K562 (cell line): Measurements from ENCODE around the gene MC2R. TPM values are rescaled to one million over a fixed set of nuclear protein-coding genes. Genes with fewer than 3 reads are reported as not detected.

Experiments used
- ATAC-seq: fragments of 200-7000 bp; cut with Tn5 transposase; 3 replicates; pipeline ENCODE4 v1.9.1; 2020; ENCODE audit warnings: moderate library complexity
- BruUV-seq: library from RNA; stranded (reverse); fragments of 400-500 nt; replicated peaks from 2 replicates; lab custom pipeline; 2021; lab: Mats Ljungman, UMichigan
- CTCF ChIA-PET: fragments of 300-600 bp; formaldehyde crosslinking; extraction: SDS; loops from one replicate; lab custom pipeline; 2021; ENCODE audit warnings: low intra/inter-chr PET ratio; lab: Yijun Ruan, JAX
- POLR2A ChIA-PET: fragments of 300-600, 350-650 bp; sonication (Branson Sonifier 250); formaldehyde crosslinking; extraction: SDS; loops from one replicate; lab custom pipeline; 2021; ENCODE audit warnings: antibody characterized with exemption, inconsistent platforms; lab: Yijun Ruan, JAX
- DNase-seq, 4 experiments: peaks; one replicate each; pipeline versions ENCODE4 v3.0.0 to v3.0.0-alpha.2; 2011 to 2018; ENCODE audit warnings: low spot score in 3 of 4, mixed read lengths in 3 of 4; ENCODE audit errors: extremely low read depth in 1 of 4
- FAIRE-seq: peaks from 2 replicates; lab custom pipeline; 2011; peaks lifted over from hg19 to GRCh38; lab: Jason Lieb, UNC
- H2AFZ ChIP-seq: 2 replicates; pipeline ENCODE4 v1.6.0; 2011; ENCODE audit warnings: low read depth, low read length, control low read depth, inconsistent platforms
- H3K27ac ChIP-seq: fragments of 200-600 bp; 3 replicates; pipeline ENCODE4 v1.8.0; 2011; ENCODE audit warnings: low read depth, mild to moderate bottlenecking, control low read depth, inconsistent platforms, low read length, moderate library complexity, mixed read lengths; ENCODE audit errors: extremely low read depth
- H3K27me3 ChIP-seq, 2 experiments: fragments of 300-600 bp in 1 of 2; 2 replicates in 1 of 2; 3 replicates in 1 of 2; pipeline versions ENCODE4 v1.6.0 to v1.8.0; 2011; ENCODE audit warnings: inconsistent platforms in 2 of 2, low read length in 2 of 2, mild to moderate bottlenecking in 1 of 2, mixed read lengths in 1 of 2, moderate library complexity in 1 of 2; ENCODE audit not compliant: control insufficient read depth in 2 of 2, insufficient read depth in 2 of 2
- H3K36me3 ChIP-seq: fragments of 300-600 bp; 3 replicates; pipeline ENCODE4 v1.8.0; 2011; ENCODE audit warnings: mild to moderate bottlenecking, low read length, inconsistent platforms; ENCODE audit not compliant: control insufficient read depth, insufficient read depth
- H3K4me1 ChIP-seq, 2 experiments: fragments of 200-600 bp in 1 of 2; replicated peaks in 1 of 2; 2 replicates in 1 of 2; 3 replicates in 1 of 2; pipeline versions ENCODE4 v1.5.1 to v1.8.0; 2011; ENCODE audit warnings: inconsistent platforms in 2 of 2, low read length in 2 of 2, mild to moderate bottlenecking in 1 of 2, mixed read lengths in 1 of 2, moderate library complexity in 1 of 2; ENCODE audit not compliant: control insufficient read depth in 2 of 2, insufficient read depth in 2 of 2
- H3K4me2 ChIP-seq: 2 replicates; pipeline ENCODE4 v1.6.1; 2011; ENCODE audit warnings: low read length, control low read depth, inconsistent platforms, mixed read lengths; ENCODE audit not compliant: insufficient read depth
- H3K4me3 ChIP-seq: fragments of 200-600 bp; sonication (generic), shearing (Covaris generic); 2 replicates; pipeline ENCODE4 v1.5.1; 2016; ENCODE audit warnings: control low read depth, inconsistent platforms
- H3K79me2 ChIP-seq: fragments of 200-600 bp; 3 replicates; pipeline ENCODE4 v1.8.0; 2011; ENCODE audit warnings: low read length, inconsistent platforms; ENCODE audit not compliant: control insufficient read depth, insufficient read depth
- H3K9ac ChIP-seq, 2 experiments: 2 replicates each; pipeline versions ENCODE4 v1.6.0 to v1.6.1; 2011; ENCODE audit warnings: low read depth in 2 of 2, low read length in 2 of 2, control low read depth in 1 of 2, inconsistent platforms in 1 of 2, mild to moderate bottlenecking in 1 of 2, mixed read lengths in 1 of 2; ENCODE audit not compliant: insufficient read depth in 1 of 2
- H3K9me1 ChIP-seq: one replicate; pipeline ENCODE4 v1.6.0; 2011; ENCODE audit warnings: inconsistent platforms, mild to moderate bottlenecking, low read length, moderate library complexity; ENCODE audit not compliant: control insufficient read depth, insufficient read depth
- H3K9me3 ChIP-seq: replicated peaks from 2 replicates; pipeline ENCODE4 v1.5.1; 2011; ENCODE audit warnings: low read depth, low read length, inconsistent platforms; ENCODE audit not compliant: control insufficient read depth, insufficient read depth
- H4K20me1 ChIP-seq: replicated peaks from 2 replicates; pipeline ENCODE4 v1.6.1; 2011; ENCODE audit warnings: low read length, inconsistent platforms, mixed read lengths; ENCODE audit not compliant: control insufficient read depth, insufficient read depth
- BHLHE40 ChIP-seq: IDR thresholded peaks from 2 replicates; pipeline ENCODE4 v1.6.1; 2011; ENCODE audit warnings: low read length, improper control_type of control experiment
- GABPA ChIP-seq: fragments of 200-800 bp; sonication (Bioruptor generic); conservative IDR thresholded peaks from 2 replicates; pipeline ENCODE4 v1.6.1; 2016; ENCODE audit warnings: low read depth, missing genetic modification characterization, missing compliant biosample characterization
- GTF2A2 ChIP-seq: IDR thresholded peaks from 2 replicates; pipeline ENCODE4 v1.6.1; 2016; ENCODE audit warnings: mild to moderate bottlenecking, missing genetic modification characterization, missing compliant biosample characterization
- HDAC2 ChIP-seq: fragments of 450-650 bp; IDR thresholded peaks from 2 replicates; pipeline ENCODE4 v1.6.1; 2016; ENCODE audit warnings: mild to moderate bottlenecking
- HMG20B ChIP-seq: fragments of 250-450 bp; sonication (Bioruptor Pico); IDR thresholded peaks from 2 replicates; pipeline ENCODE4 v1.5.0; 2021; ENCODE audit warnings: mild to moderate bottlenecking
- HOXB6 ChIP-seq: fragments of 250-450 bp; sonication (Bioruptor Pico); IDR thresholded peaks from 2 replicates; pipeline ENCODE4 v1.5.1; 2022; ENCODE audit warnings: mild to moderate bottlenecking, borderline replicate concordance
- NFIC ChIP-seq: fragments of 450-650 bp; IDR thresholded peaks from 2 replicates; pipeline ENCODE4 v1.6.1; 2017; ENCODE audit warnings: mild to moderate bottlenecking, inconsistent platforms
- POU5F1 ChIP-seq: fragments of 150-350 bp; IDR thresholded peaks from 2 replicates; pipeline ENCODE4 v1.6.1; 2014; ENCODE audit warnings: borderline replicate concordance, low read length, low read depth, mild to moderate bottlenecking; ENCODE audit not compliant: partially characterized antibody
- SRSF1 ChIP-seq: fragments of 200-400 bp; formaldehyde crosslinking; IDR thresholded peaks from 2 replicates; pipeline ENCODE4 v1.6.1; 2017; ENCODE audit warnings: mild to moderate bottlenecking, low read depth, low read length, moderate library complexity
- ZNF695 ChIP-seq: fragments of 450-650 bp; formaldehyde crosslinking; IDR thresholded peaks from 2 replicates; pipeline ENCODE4 v1.4.0; 2020; ENCODE audit warnings: mild to moderate bottlenecking, moderate library complexity
- WGBS: fragments of 100-300 bp; shearing (Covaris generic); methylation state at CpG from one replicate; pipeline ENCODE4 v1.1.6; 2016; ENCODE audit warnings: low coverage, mixed read lengths; ENCODE audit not compliant: insufficient coverage; ENCODE audit errors: missing lambda C conversion rate; 5-methylcytosine and 5-hydroxymethylcytosine counted together
- in situ Hi-C: fragments of 300-500 bp; cut with MboI; formaldehyde crosslinking; loops from 4 replicates; pipeline ENCODE4 v1.15.0; 2018; ENCODE audit warnings: inconsistent platforms, mixed read lengths
- intact Hi-C: fragments of 100-400 bp; cut with micrococcal nuclease; formaldehyde crosslinking; loops from 2 replicates; pipeline ENCODE4 v1.14.2; 2022
- polyA plus RNA-seq, 8 experiments: library from polyadenylated mRNA; depleted of rRNA in 4 of 8; stranded (reverse) in 5 of 8; unstranded in 3 of 8; fragments of >200 nt; fragmentation: Nextera tagmentation in 2 of 8; fragmentation: Illumina TruSeq in 1 of 8; extraction: Ambion mirVana in 2 of 8; extraction: Trizol in 1 of 8; gene quantifications; 2 replicates each; pipeline versions ENCODE4 v1.2.1 to v1.2.3, GENCODE V29; 2011 to 2014; ENCODE audit warnings: inconsistent platforms in 1 of 8, missing spikeins in 1 of 8
- total RNA-seq, 7 experiments: library from RNA; depleted of rRNA in 6 of 7; stranded (reverse); fragments of >200 nt in 6 of 7; fragmentation: Illumina TruSeq in 2 of 7; extraction: Trizol in 2 of 7; gene quantifications; 2 replicates each; pipeline versions ENCODE4 v1.2.1 to v1.2.3, GENCODE V29; 2011 to 2021; ENCODE audit warnings: low replicate concordance in 1 of 7
- TF ChIP-seq, protein P1 (sequence below): sonication (generic); formaldehyde crosslinking; IDR thresholded peaks from 2 replicates; pipeline ENCODE4 v1.8.0; 2022; ENCODE audit warnings: mild to moderate bottlenecking, missing genetic modification reagents, borderline replicate concordance
- TF ChIP-seq, protein P2 (sequence below): sonication (generic); formaldehyde crosslinking; IDR thresholded peaks from 2 replicates; pipeline ENCODE4 v1.5.0; 2020; ENCODE audit warnings: missing genetic modification reagents

MC2R gene
- total and polyA plus RNA-seq, 9 of the 15 experiments (the other 6 are each of a cell fraction or from before 2014, with no cell fraction given): not detected

DNA sequence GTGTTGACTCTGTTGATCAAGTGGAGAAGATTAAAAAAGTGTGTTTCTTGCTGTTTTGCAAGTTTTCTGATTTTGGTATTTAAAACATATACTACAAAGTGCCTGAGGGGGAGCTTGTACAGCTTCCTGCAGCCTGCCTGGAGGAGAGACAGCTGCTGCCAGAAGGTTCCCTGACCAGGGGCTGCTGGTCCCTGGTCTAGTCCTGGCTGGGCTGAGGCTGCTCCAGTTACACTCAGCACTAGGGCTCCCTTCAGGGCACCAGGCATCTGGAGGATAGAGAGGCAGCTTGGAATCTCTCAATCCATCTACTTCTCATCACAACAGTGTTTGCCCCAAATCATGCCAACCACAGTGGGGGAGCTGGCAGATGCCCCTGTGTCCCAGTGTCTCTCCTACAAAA is 4.8 kb downstream of the MC2R start:
- Histone ChIP-seq H2AFZ (no peak overlapping the region), H3K36me3 (no peaks in the 10 kb centered on the region), H3K9ac (no peak overlapping the region), H3K4me1 (no peaks in the 10 kb centered on the region), H4K20me1 (no peaks in the 10 kb centered on the region), H3K4me3 (no peak overlapping the region), H3K27me3 (no peaks in the 10 kb centered on the region; a peak in 1 of 5 replicates), H3K9me3 (no peaks in the 10 kb centered on the region), H3K9me1 (no peaks in the 10 kb centered on the region), H3K27ac (no peak overlapping the region), H3K79me2 (no peaks in the 10 kb centered on the region)
- in situ Hi-C loops: no loop called here
- ATAC-seq: no peak
- no peak for FAIRE-seq
- ChIA-PET POLR2A (no interaction called here), CTCF (no interaction called here)
- BruUV-seq: no TSS peak
- no peak for TF ChIP-seq GTF2A2 (tag)
- TF ChIP-seq, all 486 proteins: peak for 0
- intact Hi-C loops: no loop called here
- no peak for DNase-seq
- H3K4me2 ChIP-seq: no peak overlapping the region

DNA sequence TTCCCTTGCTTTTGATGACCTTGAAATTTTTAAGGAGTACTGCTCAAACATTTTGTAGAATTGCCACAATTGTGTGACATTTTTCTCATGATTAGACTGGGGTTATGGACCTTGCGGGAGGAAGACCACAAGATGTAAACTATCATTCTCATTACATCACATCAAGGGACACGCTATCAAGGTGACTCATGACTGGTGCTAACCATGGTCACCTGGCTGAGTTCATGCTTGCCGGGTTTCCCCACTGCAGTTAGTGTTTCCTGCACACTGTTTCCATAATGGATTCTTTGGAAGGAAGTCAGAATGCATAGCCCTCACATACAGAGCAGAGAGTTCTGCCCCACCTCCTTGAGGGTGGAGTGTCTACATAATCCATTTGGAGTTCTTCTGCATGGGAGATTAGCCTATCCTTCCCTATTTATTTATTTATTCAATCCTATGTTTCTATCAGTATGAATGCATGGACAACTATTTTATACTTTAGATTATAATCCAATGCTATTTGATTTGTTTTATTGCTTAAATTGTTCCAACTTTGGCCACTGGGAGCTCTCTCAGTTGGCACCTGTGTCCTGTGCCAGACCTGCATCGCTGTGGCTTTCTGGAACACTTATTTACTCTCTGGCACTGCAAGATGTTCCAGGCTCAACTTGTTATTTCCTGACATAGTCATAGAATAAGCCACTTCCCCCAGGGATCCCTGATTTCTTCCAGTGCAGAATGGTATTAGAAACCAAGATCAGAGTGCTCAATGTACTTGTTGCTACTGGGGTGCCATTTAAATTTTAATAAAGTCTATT is 6.0 kb downstream of the MC2R start:
- DNase-seq (no peak), ATAC-seq (no peak), FAIRE-seq (no peak)
- BruUV-seq: no TSS peak
- Histone ChIP-seq H3K9ac (no peak overlapping the region), H2AFZ (no peak overlapping the region), H3K4me2 (no peak overlapping the region), H3K79me2 (no peaks in the 10 kb centered on the region), H3K36me3 (no peaks in the 10 kb centered on the region), H4K20me1 (no peaks in the 10 kb centered on the region), H3K27ac (no peak overlapping the region), H3K4me1 (no peaks in the 10 kb centered on the region), H3K27me3 (no peaks in the 10 kb centered on the region; a peak in 1 of 5 replicates), H3K4me3 (no peak overlapping the region), H3K9me1 (no peaks in the 10 kb centered on the region), H3K9me3 (no peaks in the 10 kb centered on the region)
- ChIA-PET POLR2A (no interaction called here), CTCF (no interaction called here)
- intact Hi-C loops (no loop called here), in situ Hi-C loops (no loop called here)
- 0% methylated on average over 4 of the region's 4 CpGs for WGBS
- TF ChIP-seq NFIC: no peak
- no peak for TF ChIP-seq ZNF695 (CRISPR knock-in tag)
- TF ChIP-seq HOXB6 (CRISPR knock-in tag): no peak
- no peak for TF ChIP-seq HMG20B (CRISPR knock-in tag)
- TF ChIP-seq, protein P1, sequence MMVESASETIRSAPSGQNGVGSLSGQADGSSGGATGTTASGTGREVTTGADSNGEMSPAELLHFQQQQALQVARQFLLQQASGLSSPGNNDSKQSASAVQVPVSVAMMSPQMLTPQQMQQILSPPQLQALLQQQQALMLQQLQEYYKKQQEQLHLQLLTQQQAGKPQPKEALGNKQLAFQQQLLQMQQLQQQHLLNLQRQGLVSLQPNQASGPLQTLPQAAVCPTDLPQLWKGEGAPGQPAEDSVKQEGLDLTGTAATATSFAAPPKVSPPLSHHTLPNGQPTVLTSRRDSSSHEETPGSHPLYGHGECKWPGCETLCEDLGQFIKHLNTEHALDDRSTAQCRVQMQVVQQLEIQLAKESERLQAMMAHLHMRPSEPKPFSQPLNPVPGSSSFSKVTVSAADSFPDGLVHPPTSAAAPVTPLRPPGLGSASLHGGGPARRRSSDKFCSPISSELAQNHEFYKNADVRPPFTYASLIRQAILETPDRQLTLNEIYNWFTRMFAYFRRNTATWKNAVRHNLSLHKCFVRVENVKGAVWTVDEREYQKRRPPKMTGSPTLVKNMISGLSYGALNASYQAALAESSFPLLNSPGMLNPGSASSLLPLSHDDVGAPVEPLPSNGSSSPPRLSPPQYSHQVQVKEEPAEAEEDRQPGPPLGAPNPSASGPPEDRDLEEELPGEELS: no peak
- TF ChIP-seq POU5F1: no peak
- no peak for TF ChIP-seq GABPA (tag)
- TF ChIP-seq HDAC2: no peak
- no peak for TF ChIP-seq SRSF1
- no peak for TF ChIP-seq BHLHE40
- TF ChIP-seq, protein P2, sequence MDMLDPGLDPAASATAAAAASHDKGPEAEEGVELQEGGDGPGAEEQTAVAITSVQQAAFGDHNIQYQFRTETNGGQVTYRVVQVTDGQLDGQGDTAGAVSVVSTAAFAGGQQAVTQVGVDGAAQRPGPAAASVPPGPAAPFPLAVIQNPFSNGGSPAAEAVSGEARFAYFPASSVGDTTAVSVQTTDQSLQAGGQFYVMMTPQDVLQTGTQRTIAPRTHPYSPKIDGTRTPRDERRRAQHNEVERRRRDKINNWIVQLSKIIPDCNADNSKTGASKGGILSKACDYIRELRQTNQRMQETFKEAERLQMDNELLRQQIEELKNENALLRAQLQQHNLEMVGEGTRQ (CRISPR knock-in tag): no peak
